ENCODE results near the gene SCRN2. TPM values are rescaled to one million over a fixed set of nuclear protein-coding genes. Genes with fewer than 3 reads are reported as not detected.
A peak's percentile ranks its signal among the peaks of the same experiment; 100 is the strongest.

Gene SCRN2
- 10 to 100 TPM; 56.2 to 92.0 (median 76.7) TPM for polyA plus RNA-seq (ENCODE audit: insufficient read length in 3 of 3)
- long read RNA-seq, donor 1, transcript SCRN2-212 (7 exons, 1,745 nt), result major isoform, 6 of 24 reads
- long read RNA-seq, donor 1, partial matches to known transcripts, result 8 of 24 reads
- long read RNA-seq, donor 1, other reads (novel, unspliced or antisense), result 0 of 24 reads
- long read RNA-seq, donor 2, transcript SCRN2-201 (8 exons, 1,548 nt), result major isoform, 5 of 23 reads
- long read RNA-seq, donor 2, transcript SCRN2-212 (7 exons, 1,745 nt), result major isoform, 5 of 23 reads
- long read RNA-seq, donor 2, partial matches to known transcripts, result 10 of 23 reads
- long read RNA-seq, donor 2, other reads (novel, unspliced or antisense), result 0 of 23 reads
- long read RNA-seq, donor 3, partial matches to known transcripts, result 0 of 8 reads
- long read RNA-seq, donor 3, other reads (novel, unspliced or antisense), result 0 of 8 reads
- long read RNA-seq, donor 4, transcript SCRN2-212 (7 exons, 1,745 nt), result major isoform, 7 of 26 reads
- long read RNA-seq, donor 4, transcript SCRN2-201 (8 exons, 1,548 nt), result minor isoform, 5 of 26 reads
- long read RNA-seq, donor 4, partial matches to known transcripts, result 12 of 26 reads
- long read RNA-seq, donor 4, other reads (novel, unspliced or antisense), result 0 of 26 reads
- long read RNA-seq, donor 5, transcript SCRN2-212 (7 exons, 1,745 nt), result major isoform, 6 of 10 reads
- long read RNA-seq, donor 5, partial matches to known transcripts, result 0 of 10 reads
- long read RNA-seq, donor 5, other reads (novel, unspliced or antisense), result 0 of 10 reads
- long read RNA-seq, donor 6, transcript SCRN2-212 (7 exons, 1,745 nt), result major isoform, 9 of 41 reads
- long read RNA-seq, donor 6, transcript SCRN2-201 (8 exons, 1,548 nt), result minor isoform, 5 of 41 reads
- long read RNA-seq, donor 6, partial matches to known transcripts, result 23 of 41 reads
- long read RNA-seq, donor 6, other reads (novel, unspliced or antisense), result 0 of 41 reads
- long read RNA-seq, donor 7, transcript SCRN2-201 (8 exons, 1,548 nt), result minor isoform, 8 of 34 reads
- long read RNA-seq, donor 7, transcript SCRN2-212 (7 exons, 1,745 nt), result major isoform, 9 of 34 reads
- long read RNA-seq, donor 7, partial matches to known transcripts, result 13 of 34 reads
- long read RNA-seq, donor 7, other reads (novel, unspliced or antisense), result 0 of 34 reads
- long read RNA-seq, donor 8, partial matches to known transcripts, result 0 of 3 reads
- long read RNA-seq, donor 8, other reads (novel, unspliced or antisense), result 0 of 3 reads
- long read RNA-seq, donor 9, transcript SCRN2-201 (8 exons, 1,548 nt), result major isoform, 19 of 80 reads
- long read RNA-seq, donor 9, transcript SCRN2-212 (7 exons, 1,745 nt), result major isoform, 19 of 80 reads
- long read RNA-seq, donor 9, partial matches to known transcripts, result 35 of 80 reads
- long read RNA-seq, donor 9, other reads (novel, unspliced or antisense), result 0 of 80 reads
- long read RNA-seq, donor 10, transcript SCRN2-212 (7 exons, 1,745 nt), result minor isoform, 5 of 22 reads
- long read RNA-seq, donor 10, transcript SCRN2-201 (8 exons, 1,548 nt), result major isoform, 7 of 22 reads
- long read RNA-seq, donor 10, partial matches to known transcripts, result 6 of 22 reads
- long read RNA-seq, donor 10, other reads (novel, unspliced or antisense), result 0 of 22 reads
- long read RNA-seq, donor 11, transcript SCRN2-212 (7 exons, 1,745 nt), result minor isoform, 5 of 16 reads
- long read RNA-seq, donor 11, transcript SCRN2-201 (8 exons, 1,548 nt), result major isoform, 7 of 16 reads
- long read RNA-seq, donor 11, partial matches to known transcripts, result 0 of 16 reads
- long read RNA-seq, donor 11, other reads (novel, unspliced or antisense), result 0 of 16 reads
- long read RNA-seq, donor 12, transcript SCRN2-212 (7 exons, 1,745 nt), result minor isoform, 6 of 48 reads
- long read RNA-seq, donor 12, transcript SCRN2-201 (8 exons, 1,548 nt), result major isoform, 8 of 48 reads
- long read RNA-seq, donor 12, partial matches to known transcripts, result 27 of 48 reads
- long read RNA-seq, donor 12, other reads (novel, unspliced or antisense), result 0 of 48 reads
- long read RNA-seq, donor 13, partial matches to known transcripts, result 0 of 9 reads
- long read RNA-seq, donor 13, other reads (novel, unspliced or antisense), result 0 of 9 reads
- long read RNA-seq, donor 14, result 0 reads
- long read RNA-seq, donor 15, result 0 reads
- long read RNA-seq, donor 16, transcript SCRN2-212 (7 exons, 1,745 nt), result major isoform, 8 of 25 reads
- long read RNA-seq, donor 16, partial matches to known transcripts, result 8 of 25 reads
- long read RNA-seq, donor 16, other reads (novel, unspliced or antisense), result 0 of 25 reads

GRCh38 chr17:47840742-47841487, at the start of gene SCRN2:
TSS of gene SCRN2 (minus strand) at chr17:47841273. CDS start at chr17:47840843, 430 bp downstream.
- DNase-seq, result peak; percentile 86

GRCh38 chr17:47889734-47890529, 48.9 kb upstream of the SCRN2 start:
- peak; percentile 80 for DNase-seq

- no peak for DNase-seq
Observed at GRCh38 chr17:47888293-47888692, 47.2 kb upstream of the SCRN2 start.

GRCh38 chr17:47884905-47885730, 44.0 kb upstream of the SCRN2 start:
- DNase-seq, result no peak

GRCh38 chr17:47884427-47884740, 43.3 kb upstream of the SCRN2 start:
- DNase-seq, result no peak

GRCh38 chr17:47883589-47884426, 42.7 kb upstream of the SCRN2 start:
- peak; percentile 48 for DNase-seq

- DNase-seq, result no peak
Observed at GRCh38 chr17:47882695-47883588, 41.9 kb upstream of the SCRN2 start.

- no peak for DNase-seq
Observed at GRCh38 chr17:47882247-47882646, 41.2 kb upstream of the SCRN2 start.

GRCh38 chr17:47879776-47880454, 38.8 kb upstream of the SCRN2 start:
- DNase-seq, result no peak

GRCh38 chr17:47879028-47879585, 38.0 kb upstream of the SCRN2 start:
- no peak for DNase-seq

GRCh38 chr17:47878203-47879027, 37.3 kb upstream of the SCRN2 start:
- DNase-seq, result no peak

GRCh38 chr17:47877368-47878034, 36.4 kb upstream of the SCRN2 start:
- peak; percentile 89 for DNase-seq
